GM12878 (cell line): ENCODE results near the gene PRM1. TPM values are rescaled to one million over a fixed set of nuclear protein-coding genes. Genes with fewer than 3 reads are reported as not detected.

ENCODE experiments used
- BHLHE40 ChIP-seq, 2 experiments: fragments of 450-650 bp in 1 of 2; IDR thresholded peaks; 2 replicates each; pipeline ENCODE4 v1.6.1; 2011 to 2017; ENCODE audit warnings: low read depth in 2 of 2, borderline replicate concordance in 1 of 2, improper control_type of control experiment in 1 of 2, low read length in 1 of 2, mild to moderate bottlenecking in 1 of 2
- CREB1 ChIP-seq: IDR thresholded peaks from 2 replicates; pipeline ENCODE4 v1.6.1; 2012; ENCODE audit warnings: low read depth, mild to moderate bottlenecking, inconsistent platforms
- ETV6 ChIP-seq, 2 experiments: fragments of 450-650 bp in 1 of 2; IDR thresholded peaks in 1 of 2; conservative IDR thresholded peaks in 1 of 2; 2 replicates each; pipeline ENCODE4 v1.6.1; 2014; ENCODE audit warnings: antibody characterized with exemption in 1 of 2, borderline replicate concordance in 1 of 2, low read depth in 1 of 2, mild to moderate bottlenecking in 1 of 2, moderate library complexity in 1 of 2
- FOXK2 ChIP-seq: fragments of 450-650 bp; IDR thresholded peaks from 2 replicates; pipeline ENCODE4 v1.6.1; 2017; ENCODE audit warnings: mild to moderate bottlenecking, moderate library complexity
- HSF1 ChIP-seq: fragments of 150-350 bp; IDR thresholded peaks from 2 replicates; pipeline ENCODE4 v1.6.1; 2014; ENCODE audit warnings: mild to moderate bottlenecking, low read depth, low read length
- IKZF1 ChIP-seq: fragments of 450-650 bp; conservative IDR thresholded peaks from 2 replicates; pipeline ENCODE4 v1.6.1; 2017; ENCODE audit warnings: antibody characterized with exemption, mild to moderate bottlenecking
- IKZF2 ChIP-seq, 2 experiments: fragments of 450-650 bp; IDR thresholded peaks; 2 replicates each; pipeline ENCODE4 v1.6.1; 2017; ENCODE audit warnings: mild to moderate bottlenecking in 2 of 2, moderate library complexity in 2 of 2
- JUND ChIP-seq: IDR thresholded peaks from 2 replicates; pipeline ENCODE4 v1.6.1; 2012; ENCODE audit warnings: low read depth, mild to moderate bottlenecking, low read length, improper control_type of control experiment, moderate library complexity
- MLLT1 ChIP-seq: fragments of 450-650 bp; IDR thresholded peaks from 2 replicates; pipeline ENCODE4 v1.6.1; 2016; ENCODE audit warnings: mild to moderate bottlenecking
- MTA2 ChIP-seq: fragments of 450-650 bp; IDR thresholded peaks from 2 replicates; pipeline ENCODE4 v1.6.1; 2016; ENCODE audit warnings: low read depth, mild to moderate bottlenecking, moderate library complexity
- NFYA ChIP-seq: IDR thresholded peaks from 2 replicates; pipeline ENCODE4 v1.6.1; 2011; ENCODE audit warnings: low read depth, mild to moderate bottlenecking, low read length, improper control_type of control experiment, borderline replicate concordance
- NRF1 ChIP-seq: conservative IDR thresholded peaks from 2 replicates; pipeline ENCODE4 v1.6.1; 2011; ENCODE audit warnings: mild to moderate bottlenecking, low read depth, low read length, improper control_type of control experiment
- PAX5 ChIP-seq: IDR thresholded peaks from 2 replicates; pipeline ENCODE4 v1.6.1; 2011; ENCODE audit warnings: low read depth, low read length, borderline replicate concordance
- PML ChIP-seq: IDR thresholded peaks from 2 replicates; pipeline ENCODE4 v1.6.1; 2012; ENCODE audit warnings: low read length, inconsistent platforms
- RELB ChIP-seq: fragments of 450-650 bp; IDR thresholded peaks from 2 replicates; pipeline ENCODE4 v1.6.1; 2017; ENCODE audit warnings: low read depth, mild to moderate bottlenecking, moderate library complexity
- TCF7 ChIP-seq: IDR thresholded peaks from 2 replicates; pipeline ENCODE4 v1.6.1; 2014; ENCODE audit warnings: antibody characterized with exemption, borderline replicate concordance
- USF1 ChIP-seq: IDR thresholded peaks from 2 replicates; pipeline ENCODE4 v1.6.1; 2011; ENCODE audit warnings: borderline replicate concordance, low read depth, mild to moderate bottlenecking, moderate library complexity, mixed read lengths, low read length; ENCODE audit not compliant: insufficient read depth; ENCODE audit errors: extremely low read length
- USF2 ChIP-seq: IDR thresholded peaks from 2 replicates; pipeline ENCODE4 v1.6.1; 2011; ENCODE audit warnings: low read depth, low read length, improper control_type of control experiment, borderline replicate concordance
- ZNF217 ChIP-seq: fragments of 450-650 bp; IDR thresholded peaks from 2 replicates; pipeline ENCODE4 v1.6.1; 2017; ENCODE audit warnings: antibody characterized with exemption, mild to moderate bottlenecking
- polyA plus RNA-seq, 11 experiments: library from polyadenylated mRNA; depleted of rRNA in 4 of 11; unstranded in 6 of 11; stranded (reverse) in 5 of 11; fragments of >200 nt; fragmentation: Nextera tagmentation in 4 of 11; fragmentation: Illumina TruSeq in 1 of 11; extraction: Ambion mirVana in 4 of 11; extraction: Trizol in 1 of 11; gene quantifications; 1 replicate in 1 of 11; 2 replicates in 10 of 11; pipeline versions ENCODE4 v1.2.1 to v1.2.3, GENCODE V29; 2011 to 2016; ENCODE audit warnings: inconsistent platforms in 2 of 11, missing spikeins in 2 of 11, low read depth in 1 of 11
- total RNA-seq, 4 experiments: library from RNA; depleted of rRNA in 3 of 4; stranded (reverse); fragments of >200 nt in 3 of 4; fragmentation: Illumina TruSeq in 1 of 4; extraction: Trizol in 1 of 4; gene quantifications; 2 replicates each; pipeline versions ENCODE4 v1.2.1 to v1.2.3, GENCODE V29; 2013 to 2021

PRM1 gene
- total and polyA plus RNA-seq, 10 of the 15 experiments (the other 5 are each of a cell fraction or from before 2014, with no cell fraction given): 0.20 TPM; not detected in 9

- no peak for TF ChIP-seq PML
- TF ChIP-seq RELB: peak; percentile 59; the same call in 1 of the 2 replicates
- TF ChIP-seq IKZF1: peak; percentile 35
- TF ChIP-seq MLLT1: 0 out of 2 replicates have a peak, but pooled peaks have one; percentile 24
- TF ChIP-seq ZNF217: peak; percentile 67
- no peak for TF ChIP-seq CREB1
- TF ChIP-seq BHLHE40 (IDR thresholded peaks at IDR 0.05; ENCODE audit: borderline replicate concordance in 1 of 2, low read depth in 2 of 2, low read length in 1 of 2): peak; percentile 68 to 71
- no peak for TF ChIP-seq TCF7
- TF ChIP-seq ETV6 (conservative IDR thresholded peaks at IDR 0.05 in 1 of 2, IDR thresholded peaks at IDR 0.05 in 1 of 2; ENCODE audit: borderline replicate concordance in 1 of 2, low read depth in 1 of 2): no peak
- TF ChIP-seq NFYA: no peak
- TF ChIP-seq PAX5: 0 out of 2 replicates have a peak, but pooled peaks have one; percentile 40
- peak; percentile 47 for TF ChIP-seq USF1
- TF ChIP-seq HSF1: no peak
- peak; percentile 41; the same call in 1 of the 2 replicates for TF ChIP-seq USF2
- no peak for TF ChIP-seq NRF1
- no peak for TF ChIP-seq JUND
- TF ChIP-seq FOXK2: peak; percentile 79
- TF ChIP-seq IKZF2 (IDR thresholded peaks at IDR 0.05): peak; percentile 67 to 83
- peak; percentile 41; the same call in 1 of the 2 replicates for TF ChIP-seq MTA2
Observed at GRCh38 chr16:11309895-11310633, 28.9 kb upstream of the PRM1 start (continued).
